Measurements from ENCODE around the gene FAM161A. TPM values are rescaled to one million over a fixed set of nuclear protein-coding genes. Genes with fewer than 3 reads are reported as not detected.
"Not testable (repeated sequence)": the region's sequence is repeated elsewhere in the genome, so short reads cannot be mapped to it uniquely, and the experiment has no call there.

Gene FAM161A
- polyA plus RNA-seq, 1 experiment, result 0.20 TPM

- Histone ChIP-seq H3K4me3 (ENCODE audit: low read depth, low read length) (no peak overlapping the region), H3K27me3 (ENCODE audit: control insufficient read depth, insufficient read depth, low read length) (no peaks in the 10 kb centered on the region), H3K36me3 (ENCODE audit: control insufficient read depth, insufficient read depth, low read length) (peaks cover 11% of the 10 kb centered on the region)
- ChIA-PET CTCF (no interaction called here), POLR2A (no interaction called here)
- no peak for DNase-seq (ENCODE audit: low read depth)
- no peak for TF ChIP-seq CTCF (IDR thresholded peaks at IDR 0.05; ENCODE audit: insufficient read depth, low read depth, low read length)
Measured at GRCh38 chr2:61877571-61878245, 23.8 kb upstream of the FAM161A start.

DNA sequence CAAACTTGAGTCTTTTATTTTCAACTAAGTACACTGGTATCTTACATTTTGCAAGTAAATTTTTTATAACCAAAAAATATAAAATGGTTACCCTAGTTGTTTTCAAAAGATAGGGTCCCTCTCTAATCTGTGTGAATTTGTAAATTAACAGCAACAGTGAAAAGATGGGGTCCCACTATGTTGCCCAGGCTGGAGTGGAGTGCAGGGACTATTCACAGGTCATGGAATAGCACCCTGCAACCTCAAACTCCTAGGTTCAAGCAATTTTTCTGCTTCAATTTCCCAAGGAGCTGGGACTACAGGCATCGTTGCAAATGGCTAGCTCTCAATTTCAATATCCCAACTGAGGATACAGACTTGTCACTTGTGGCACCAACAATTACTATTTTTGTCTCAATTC is 22.5 kb upstream of the FAM161A start:
- CTCF ChIA-PET, result no interaction called here
- no peak for DNase-seq (ENCODE audit: low read depth)
- TF ChIP-seq CTCF (IDR thresholded peaks at IDR 0.05; ENCODE audit: insufficient read depth, low read depth, low read length), result no peak
- Histone ChIP-seq H3K4me3 (ENCODE audit: low read depth, low read length) (no peak overlapping the region), H3K36me3 (ENCODE audit: control insufficient read depth, insufficient read depth, low read length) (peaks cover 14% of the 10 kb centered on the region), H3K27me3 (ENCODE audit: control insufficient read depth, insufficient read depth, low read length) (no peaks in the 10 kb centered on the region)
- POLR2A ChIA-PET, result no interaction called here

DNA sequence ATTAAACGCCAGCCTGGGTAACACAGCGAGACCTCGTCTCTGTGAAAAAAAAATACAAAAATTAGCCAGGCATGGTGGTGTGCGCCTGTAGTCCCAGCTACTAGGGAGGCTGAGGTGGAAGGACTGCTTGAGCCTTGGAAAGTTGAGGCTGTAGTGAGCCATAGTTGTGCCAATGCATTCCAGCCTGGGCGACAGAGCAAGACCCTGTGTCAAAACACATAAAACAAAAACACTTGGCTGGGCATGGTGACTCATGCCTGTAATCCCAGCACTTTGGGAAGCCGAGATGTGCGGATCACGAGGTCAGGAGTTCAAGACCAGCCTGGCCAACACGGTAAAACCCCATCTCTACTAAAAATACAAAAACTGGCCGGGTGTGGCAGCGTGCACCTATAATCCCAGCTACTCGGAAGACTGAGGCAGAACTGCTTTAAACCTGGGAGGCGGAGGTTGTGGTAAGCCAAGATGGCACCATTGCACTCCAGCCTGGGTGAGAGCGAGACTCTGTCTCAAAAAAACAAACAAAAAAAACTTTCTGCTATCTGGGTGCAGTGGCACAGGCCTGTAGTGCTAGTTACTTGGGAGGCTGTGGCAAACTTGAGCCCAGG is 12.7 kb upstream of the FAM161A start:
- H3K27me3 ChIP-seq (ENCODE audit: control insufficient read depth, insufficient read depth, low read length); DNase-seq (ENCODE audit: low read depth); POLR2A ChIA-PET; H3K4me3 ChIP-seq (ENCODE audit: low read depth, low read length): not testable (repeated sequence)
- CTCF ChIA-PET, result interaction anchor here (0.7 to 1.3 kb wide), 2 partner anchors 9 to 62 kb away, joined by 3 read pairs; no protein-coding TSS in a partner anchor
- peaks cover 10% of the 10 kb centered on the region for H3K36me3 ChIP-seq (ENCODE audit: control insufficient read depth, insufficient read depth, low read length)

DNA sequence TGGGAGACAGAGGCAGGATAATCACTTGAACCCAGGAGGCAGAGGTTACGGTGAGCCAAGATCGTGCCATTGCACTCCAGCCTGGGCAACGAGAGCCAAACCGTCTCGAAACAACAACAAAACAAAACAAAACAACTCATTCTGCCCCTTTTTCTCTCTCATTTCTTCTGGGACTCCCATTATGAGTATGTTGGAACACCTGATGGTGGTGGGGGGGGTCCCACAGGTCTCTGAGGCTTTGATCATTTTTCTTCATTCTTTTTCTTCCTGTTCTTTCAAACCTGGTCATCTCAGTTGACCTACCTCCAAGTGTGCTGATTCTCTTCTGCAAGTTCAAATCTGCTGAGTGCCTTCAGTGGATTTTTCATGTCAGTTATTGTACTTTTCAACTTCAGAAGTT is 8.2 kb upstream of the FAM161A start:
- DNase-seq (ENCODE audit: low read depth), result no peak
- TF ChIP-seq CTCF (IDR thresholded peaks at IDR 0.05; ENCODE audit: insufficient read depth, low read depth, low read length), result no peak
- H3K36me3 ChIP-seq (ENCODE audit: control insufficient read depth, insufficient read depth, low read length), result peaks cover 5% of the 10 kb centered on the region; the same call in 1 of the 2 replicates
- CTCF ChIA-PET, result no interaction called here
- no peaks in the 10 kb centered on the region for H3K27me3 ChIP-seq (ENCODE audit: control insufficient read depth, insufficient read depth, low read length)
- POLR2A ChIA-PET, result no interaction called here
- no peak overlapping the region for H3K4me3 ChIP-seq (ENCODE audit: low read depth, low read length)

DNA sequence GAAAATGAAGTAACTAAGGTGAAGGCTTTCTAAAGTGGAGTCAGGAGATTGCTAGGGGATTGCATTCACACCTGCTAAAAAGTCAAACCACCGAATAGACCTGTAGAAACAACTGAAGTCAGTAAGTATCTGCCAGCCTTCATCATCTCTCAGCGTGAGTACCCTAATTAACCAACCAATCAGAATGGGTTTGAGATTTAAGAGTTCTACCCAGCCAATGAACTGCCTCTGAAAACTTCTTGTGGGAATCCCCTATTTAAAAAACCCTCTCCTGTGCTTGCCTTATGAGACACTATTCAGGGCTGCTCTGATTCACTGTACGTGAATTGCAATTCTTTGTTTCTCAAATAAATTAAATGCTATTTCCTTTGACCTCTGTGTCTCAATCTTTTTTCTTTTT is 3.4 kb upstream of the FAM161A start:
- POLR2A ChIA-PET, result no interaction called here
- no peak for DNase-seq (ENCODE audit: low read depth)
- Histone ChIP-seq H3K4me3 (ENCODE audit: low read depth, low read length) (no peak overlapping the region), H3K36me3 (ENCODE audit: control insufficient read depth, insufficient read depth, low read length) (no peaks in the 10 kb centered on the region), H3K27me3 (ENCODE audit: control insufficient read depth, insufficient read depth, low read length) (no peaks in the 10 kb centered on the region)
- TF ChIP-seq CTCF (IDR thresholded peaks at IDR 0.05; ENCODE audit: insufficient read depth, low read depth, low read length), result no peak
- CTCF ChIA-PET, result interaction anchor here (0.9 kb wide), 1 partner anchor 10 kb away, joined by 3 read pairs; no protein-coding TSS in a partner anchor

DNA sequence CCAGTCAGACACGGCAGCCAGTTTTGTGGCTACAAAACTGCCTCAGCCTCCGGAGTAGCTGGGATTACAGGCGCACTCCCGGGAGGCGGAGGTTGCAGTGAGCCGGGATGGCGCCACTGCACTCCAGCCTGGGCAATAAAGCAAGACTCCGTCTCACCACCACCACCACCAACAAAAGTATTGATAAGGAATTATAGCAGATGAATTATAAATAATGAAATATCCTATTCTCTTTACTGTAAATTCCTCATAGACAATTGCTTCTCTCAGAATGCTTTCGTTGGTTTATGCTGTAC is 1.4 kb upstream of the FAM161A start:
- ChIA-PET CTCF (no interaction called here), POLR2A (no interaction called here)
- peak overlapping the region; percentile 93 for H3K4me3 ChIP-seq (ENCODE audit: low read depth, low read length)

More for the DNA sequence above, 1.4 kb upstream of the FAM161A start:
- Histone ChIP-seq H3K27me3 (ENCODE audit: control insufficient read depth, insufficient read depth, low read length) (no peaks in the 10 kb centered on the region), H3K36me3 (ENCODE audit: control insufficient read depth, insufficient read depth, low read length) (no peaks in the 10 kb centered on the region)
- no peak for DNase-seq (ENCODE audit: low read depth)
- TF ChIP-seq CTCF (IDR thresholded peaks at IDR 0.05; ENCODE audit: insufficient read depth, low read depth, low read length), result no peak

All from BJ (cell line).